Measurements from ENCODE around the gene CCR1. TPM values are rescaled to one million over a fixed set of nuclear protein-coding genes. Genes with fewer than 3 reads are reported as not detected.

CCR1 gene
- total RNA-seq (2014; rRNA removed; shearing (Covaris generic); ENCODE audit: low replicate concordance): not detected in 2 replicates

DNA sequence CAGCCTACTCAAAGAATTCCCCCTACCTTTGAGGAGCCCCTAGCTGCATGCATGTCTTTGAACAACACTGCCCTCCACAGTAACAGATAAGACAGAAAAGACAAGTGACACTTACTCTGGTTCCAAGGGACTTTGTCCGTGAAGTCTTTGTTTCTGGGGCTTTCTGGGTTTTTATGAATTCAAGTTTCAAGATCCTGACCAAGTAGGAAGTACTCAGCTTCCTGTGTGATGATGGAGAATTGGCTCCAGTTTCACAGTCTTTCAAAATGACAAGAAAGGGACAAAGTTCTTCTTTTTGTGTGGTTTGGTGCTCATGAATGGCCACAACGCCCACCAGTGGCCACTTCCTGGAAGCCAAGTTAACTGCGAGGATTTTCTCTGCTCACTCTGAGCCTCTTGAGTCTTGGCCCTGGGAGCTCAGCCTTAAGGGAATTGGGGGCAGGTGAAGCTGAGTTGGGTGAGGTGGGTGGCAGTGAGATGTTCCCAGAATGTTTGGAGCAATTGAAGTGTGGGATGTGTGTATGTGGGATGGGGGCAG, at the start of gene CCR1:
Gene CCR1, minus strand, starts transcription at position 147 of the 538 bp plus-strand sequence. CDS start 4,000 bp downstream, outside the sequence.
- Histone ChIP-seq H3K36me3 (no peaks in the 10 kb centered on the region), H3K9me3 (no peaks in the 10 kb centered on the region), H3K4me3 (no peak within 1 kb of the TSS), H3K27me3 (no peaks in the 10 kb centered on the region)
- no peak for DNase-seq

DNA sequence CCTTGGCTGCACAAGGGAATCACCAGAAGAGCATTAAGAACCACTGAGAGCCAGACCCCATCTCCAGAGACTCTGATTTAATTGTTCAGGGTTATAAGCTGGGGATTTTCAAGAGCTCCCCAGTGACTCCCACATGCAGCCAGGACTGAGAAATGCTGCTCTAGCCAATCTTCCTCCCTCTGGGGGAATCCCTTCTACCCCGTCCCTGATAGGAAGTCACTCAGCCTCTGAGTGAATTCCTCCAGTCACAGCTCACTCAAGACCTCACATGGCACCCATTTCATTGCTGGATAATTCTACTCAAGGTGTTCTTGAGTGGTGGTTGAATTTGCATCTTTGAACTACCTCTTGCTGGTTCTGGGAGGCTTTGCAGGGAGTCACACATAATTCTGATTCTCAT, 44.9 kb upstream of the CCR1 start:
- H3K9me3 ChIP-seq: no peaks in the 10 kb centered on the region
- no peaks in the 10 kb centered on the region for H3K36me3 ChIP-seq
- H3K4me3 ChIP-seq: no peak overlapping the region
- no peak for DNase-seq
- H3K27me3 ChIP-seq: no peaks in the 10 kb centered on the region

DNA sequence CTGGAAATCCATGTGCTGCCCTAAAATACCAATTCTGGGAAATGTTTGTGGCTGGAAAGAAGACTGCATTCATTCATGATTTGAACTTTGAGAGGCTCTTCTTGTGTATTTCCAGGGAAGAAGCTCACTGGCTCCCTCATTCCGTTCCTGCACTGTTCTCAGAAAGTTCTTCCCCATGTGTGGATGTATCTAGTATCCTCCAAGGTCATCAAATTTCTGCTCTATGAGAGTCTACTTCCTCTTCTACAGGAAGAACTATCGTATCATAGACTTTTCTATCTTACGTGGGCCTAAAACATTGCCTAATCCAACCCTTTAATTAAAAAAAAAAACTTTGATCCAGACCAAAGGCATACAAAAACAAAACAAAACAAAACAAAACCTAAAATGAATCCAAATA, 37.0 kb upstream of the CCR1 start:
- Histone ChIP-seq H3K27me3 (no peaks in the 10 kb centered on the region), H3K9me3 (no peaks in the 10 kb centered on the region), H3K4me3 (no peak overlapping the region), H3K36me3 (no peaks in the 10 kb centered on the region)
- DNase-seq: no peak

- Histone ChIP-seq H3K36me3 (no peaks in the 10 kb centered on the region), H3K4me3 (no peak overlapping the region), H3K27me3 (no peaks in the 10 kb centered on the region), H3K9me3 (no peaks in the 10 kb centered on the region)
- DNase-seq: no peak
These were observed 35.4 kb upstream of the CCR1 start for GRCh38 chr3:46243560-46243959.

DNA sequence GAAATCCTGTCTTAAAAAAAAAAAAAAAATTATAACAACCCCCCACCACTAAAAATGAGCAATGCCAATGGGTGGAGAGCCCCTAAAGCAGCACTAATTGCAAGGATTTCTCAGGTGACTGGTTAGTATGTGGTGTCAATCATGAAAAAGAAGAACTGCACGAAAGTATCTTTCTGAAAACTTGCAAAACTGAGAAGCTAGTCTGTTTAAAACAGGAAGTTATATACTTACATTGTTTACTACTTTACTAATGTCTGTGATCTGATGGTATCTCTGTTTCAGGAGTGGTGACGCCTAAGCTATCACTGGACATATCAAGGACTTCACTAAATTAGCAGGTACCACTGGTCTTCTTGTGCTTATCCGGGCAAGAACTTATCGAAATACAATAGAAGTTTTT, 34.0 kb upstream of the CCR1 start, which contains the start of gene CCR3:
Gene CCR3, plus strand, starts transcription at position 341 of the 400 bp plus-strand sequence. CDS start 22,699 bp downstream, outside the sequence.
- no peaks in the 10 kb centered on the region for H3K9me3 ChIP-seq
- no peak for DNase-seq
- no peaks in the 10 kb centered on the region for H3K36me3 ChIP-seq
- no peak within 1 kb of the TSS for H3K4me3 ChIP-seq
- H3K27me3 ChIP-seq: no peaks in the 10 kb centered on the region

DNA sequence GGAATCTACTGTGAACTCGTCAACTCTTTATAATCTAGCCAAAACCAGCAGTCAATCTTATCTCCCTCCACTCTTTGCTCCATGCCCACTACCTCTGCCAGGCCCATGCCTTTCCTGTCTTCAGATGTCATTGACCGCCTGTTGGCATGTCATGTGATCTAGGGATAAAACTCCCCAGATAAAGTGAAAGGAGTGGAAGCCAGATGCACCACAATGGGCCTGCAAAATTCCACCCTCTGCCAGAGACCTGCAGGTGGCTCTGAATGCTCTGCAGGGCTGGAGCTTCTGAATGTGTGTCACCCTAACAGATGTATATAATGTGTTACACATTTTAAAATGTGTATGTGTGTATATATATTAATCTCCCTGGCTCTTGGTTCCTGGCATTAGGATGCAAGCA, 31.8 kb upstream of the CCR1 start:
- H3K27me3 ChIP-seq: no peaks in the 10 kb centered on the region
- DNase-seq: no peak
- no peaks in the 10 kb centered on the region for H3K36me3 ChIP-seq
- H3K4me3 ChIP-seq: no peak overlapping the region
- H3K9me3 ChIP-seq: no peaks in the 10 kb centered on the region

DNA sequence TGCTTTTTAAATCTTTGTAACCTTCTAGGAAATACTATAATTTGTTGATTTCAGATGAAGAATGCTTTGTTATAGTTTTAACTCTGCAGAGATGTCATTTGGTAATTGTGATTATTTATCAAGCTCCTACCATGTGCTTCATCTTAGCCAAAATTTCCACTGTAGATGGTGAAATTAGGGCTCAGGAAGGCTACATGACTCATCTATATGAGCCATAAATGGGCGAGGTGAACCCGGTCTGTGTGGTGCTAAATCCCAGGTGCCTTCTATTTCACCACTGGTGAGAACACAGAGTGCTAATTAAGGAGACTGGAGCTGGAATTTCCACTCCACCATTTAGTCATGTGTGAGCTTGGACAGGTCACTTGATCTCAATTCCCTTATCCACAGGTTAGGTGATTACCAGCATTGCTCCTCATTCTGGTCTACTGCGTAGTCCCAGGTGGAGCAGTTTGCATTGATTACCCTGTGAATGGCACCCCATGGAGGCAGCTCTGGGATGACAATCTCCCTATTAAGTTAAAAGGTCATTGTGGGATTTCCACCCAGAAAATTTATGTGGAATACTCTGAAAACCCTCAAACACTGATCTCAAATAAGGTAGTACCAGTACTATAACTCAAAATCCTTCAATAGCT, 31.3 kb upstream of the CCR1 start:
- Histone ChIP-seq H3K4me3 (no peak overlapping the region), H3K27me3 (no peaks in the 10 kb centered on the region), H3K9me3 (no peaks in the 10 kb centered on the region), H3K36me3 (no peaks in the 10 kb centered on the region)
- no peak for DNase-seq

- DNase-seq: no peak
- Histone ChIP-seq H3K9me3 (no peaks in the 10 kb centered on the region), H3K4me3 (no peak overlapping the region), H3K36me3 (no peaks in the 10 kb centered on the region), H3K27me3 (no peaks in the 10 kb centered on the region)
These were observed 30.3 kb upstream of the CCR1 start for GRCh38 chr3:46238386-46238785.

DNA sequence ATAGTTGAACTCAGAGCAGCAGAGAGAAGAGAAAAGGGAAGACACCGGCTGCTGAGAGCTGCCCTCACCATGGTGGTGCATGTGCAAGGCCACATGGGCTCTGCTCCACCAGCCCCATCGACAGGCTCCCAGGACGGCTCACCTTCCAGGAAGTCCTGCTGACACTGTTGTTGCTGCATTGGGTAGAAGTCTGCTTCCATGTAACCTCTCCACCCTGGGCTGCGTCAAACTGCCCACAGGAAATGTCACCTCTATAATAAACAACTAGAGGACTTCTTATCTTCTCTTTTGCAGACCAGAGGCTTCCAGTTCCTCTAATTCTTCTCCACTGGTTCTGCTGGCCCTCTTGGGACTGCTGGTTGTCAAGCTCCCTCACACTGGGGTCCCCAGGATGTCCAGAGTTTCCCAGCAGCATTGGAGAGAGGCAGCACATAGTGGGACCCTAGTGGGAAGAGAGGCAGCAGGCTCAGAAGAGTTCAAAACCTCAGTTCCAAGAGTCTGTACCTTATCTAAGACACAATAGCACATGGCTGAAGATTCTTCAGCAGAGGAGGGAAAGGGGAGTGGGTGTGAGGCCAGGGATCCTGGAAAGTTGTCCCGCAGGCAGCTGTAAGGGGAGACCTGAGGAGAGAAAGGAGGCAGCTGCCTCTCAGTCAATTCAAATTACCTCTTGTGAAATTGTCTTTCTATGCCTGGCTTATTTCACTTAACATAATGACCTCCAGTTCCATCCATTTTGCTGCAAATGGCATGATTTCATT, 28.4 kb upstream of the CCR1 start:
- Histone ChIP-seq H3K4me3 (no peak overlapping the region), H3K36me3 (no peaks in the 10 kb centered on the region), H3K27me3 (no peaks in the 10 kb centered on the region), H3K9me3 (no peaks in the 10 kb centered on the region)
- no peak for DNase-seq

- DNase-seq: no peak
- Histone ChIP-seq H3K9me3 (no peaks in the 10 kb centered on the region), H3K4me3 (no peak overlapping the region), H3K36me3 (no peaks in the 10 kb centered on the region), H3K27me3 (no peaks in the 10 kb centered on the region)
These were observed 27.3 kb upstream of the CCR1 start for GRCh38 chr3:46235425-46235824.

DNA sequence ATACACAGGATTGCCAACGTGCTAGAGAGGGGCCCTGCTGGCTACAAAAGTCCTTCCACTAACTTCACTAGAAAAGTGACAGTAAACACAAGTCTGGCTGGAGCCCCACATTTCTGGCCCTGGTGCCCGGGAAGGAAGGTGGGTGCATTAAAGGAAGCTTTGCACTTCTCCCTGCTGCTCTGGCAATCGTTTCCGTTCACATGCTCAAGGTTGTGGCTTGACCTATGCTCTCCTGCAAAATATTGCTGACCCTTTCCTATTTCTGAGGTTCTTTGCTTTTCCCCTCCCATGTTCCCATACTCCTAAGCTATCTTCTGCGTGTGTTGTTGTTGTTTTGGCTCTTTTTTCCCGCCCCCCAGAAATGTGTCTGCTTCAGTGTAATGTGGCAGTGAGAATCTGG, 25.1 kb upstream of the CCR1 start:
- no peak for DNase-seq
- no peak overlapping the region for H3K4me3 ChIP-seq
- no peaks in the 10 kb centered on the region for H3K27me3 ChIP-seq
- H3K9me3 ChIP-seq: no peaks in the 10 kb centered on the region
- no peaks in the 10 kb centered on the region for H3K36me3 ChIP-seq

DNA sequence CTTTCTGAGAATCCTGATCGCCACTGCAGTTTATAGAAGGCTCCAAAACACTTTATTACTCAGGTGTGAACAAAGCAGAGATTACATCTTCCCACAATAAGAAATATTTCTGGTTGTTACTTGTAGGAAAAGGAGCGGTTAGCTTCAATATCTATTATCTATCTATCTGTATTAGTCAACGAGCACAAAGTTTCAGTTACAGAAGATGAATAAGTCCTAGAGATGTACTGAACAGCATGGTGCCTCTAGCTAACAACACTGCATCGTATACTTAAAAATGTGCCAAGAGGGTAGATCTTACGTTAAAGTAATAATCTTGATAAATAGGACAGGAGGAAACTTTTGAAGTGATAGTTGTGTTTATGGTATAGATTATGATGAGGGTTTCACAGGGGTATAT, 23.2 kb upstream of the CCR1 start:
- no peaks in the 10 kb centered on the region for H3K27me3 ChIP-seq
- H3K9me3 ChIP-seq: no peaks in the 10 kb centered on the region
- DNase-seq: no peak
- no peak overlapping the region for H3K4me3 ChIP-seq
- no peaks in the 10 kb centered on the region for H3K36me3 ChIP-seq

DNA sequence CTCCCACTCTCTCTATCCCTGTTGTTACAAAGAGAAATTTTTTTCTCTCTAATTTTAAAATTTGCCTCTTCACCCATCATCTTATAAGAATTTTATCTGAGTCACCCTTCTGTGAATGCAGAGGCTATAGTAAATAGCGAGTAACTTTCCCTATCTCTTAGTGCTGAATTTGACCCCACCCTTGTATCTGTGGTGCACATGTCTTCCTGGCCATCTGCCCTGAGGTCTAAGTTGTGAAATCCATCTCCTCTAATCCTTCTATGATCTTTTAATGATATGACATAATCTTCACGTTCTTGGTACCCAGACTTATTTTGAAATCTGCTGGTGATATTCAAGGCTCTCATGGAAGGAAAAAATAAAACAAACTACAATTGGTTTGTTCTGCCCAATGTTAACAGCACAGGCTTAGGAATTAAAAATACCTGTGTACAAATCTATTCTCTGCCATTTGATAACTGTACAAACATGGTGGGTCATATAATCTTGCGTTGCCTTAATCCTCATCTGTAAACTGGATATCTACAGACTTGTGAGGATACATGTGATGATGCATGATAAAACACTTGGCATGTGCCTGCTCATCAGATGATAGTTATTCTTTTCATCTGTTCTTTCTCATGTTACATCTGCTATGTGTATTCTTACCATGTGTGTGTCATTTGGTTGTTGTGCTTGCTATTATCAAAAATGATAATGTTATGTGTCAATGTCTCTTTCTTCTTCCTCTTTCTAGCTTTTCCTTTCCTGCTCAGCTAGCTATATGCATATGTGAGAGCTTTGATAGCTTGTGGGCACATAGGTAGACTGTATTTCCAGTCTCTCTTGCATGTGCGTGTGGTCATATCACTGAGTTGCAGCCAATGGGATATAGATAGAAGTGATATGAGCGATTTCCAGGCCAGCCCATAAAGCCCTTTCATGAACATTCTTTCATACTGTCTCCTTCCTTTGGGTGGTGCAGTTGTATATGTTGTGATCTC, 20.4 kb upstream of the CCR1 start:
- H3K27me3 ChIP-seq: no peaks in the 10 kb centered on the region
- H3K4me3 ChIP-seq: no peak overlapping the region
- no peaks in the 10 kb centered on the region for H3K9me3 ChIP-seq
- no peaks in the 10 kb centered on the region for H3K36me3 ChIP-seq
- DNase-seq: peak; percentile 25

GRCh38 chr3:46222435-46223161, 14.5 kb upstream of the CCR1 start:
- Histone ChIP-seq H3K27me3 (no peaks in the 10 kb centered on the region), H3K4me3 (no peak overlapping the region)

GRCh38 chr3:46221938-46222337, 13.8 kb upstream of the CCR1 start:
- Histone ChIP-seq H3K4me3 (no peak overlapping the region), H3K9me3 (no peaks in the 10 kb centered on the region), H3K27me3 (no peaks in the 10 kb centered on the region), H3K36me3 (no peaks in the 10 kb centered on the region)
- DNase-seq: no peak

More at GRCh38 chr3:46222435-46223161, 14.5 kb upstream of the CCR1 start:
- Histone ChIP-seq H3K36me3 (no peaks in the 10 kb centered on the region), H3K9me3 (no peaks in the 10 kb centered on the region)
- DNase-seq: no peak

DNA sequence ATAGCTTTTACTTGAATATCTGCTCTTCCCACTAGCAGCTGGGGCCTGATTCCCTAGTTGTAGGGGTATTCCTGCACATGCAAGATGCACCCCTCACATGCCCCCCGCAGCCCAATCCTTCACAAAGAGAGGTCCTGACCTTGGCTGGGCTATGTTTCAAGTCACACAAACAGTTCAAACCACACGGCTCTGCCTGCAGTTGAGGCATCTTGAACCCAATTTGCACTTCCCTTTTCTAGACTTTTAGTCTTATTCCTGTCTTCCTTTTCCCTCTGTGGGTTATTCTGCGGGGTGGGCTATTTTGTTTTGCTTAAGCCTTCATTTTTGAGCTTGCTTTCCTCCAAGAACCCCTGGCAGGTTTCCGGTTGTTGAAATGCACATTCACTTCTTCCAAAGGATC, 13.3 kb upstream of the CCR1 start:
- DNase-seq: no peak
- H3K4me3 ChIP-seq: no peak overlapping the region
- H3K36me3 ChIP-seq: no peaks in the 10 kb centered on the region
- no peaks in the 10 kb centered on the region for H3K27me3 ChIP-seq
- no peaks in the 10 kb centered on the region for H3K9me3 ChIP-seq
